ENCODE results near the gene HID1.

The HID1 gene

DNA sequence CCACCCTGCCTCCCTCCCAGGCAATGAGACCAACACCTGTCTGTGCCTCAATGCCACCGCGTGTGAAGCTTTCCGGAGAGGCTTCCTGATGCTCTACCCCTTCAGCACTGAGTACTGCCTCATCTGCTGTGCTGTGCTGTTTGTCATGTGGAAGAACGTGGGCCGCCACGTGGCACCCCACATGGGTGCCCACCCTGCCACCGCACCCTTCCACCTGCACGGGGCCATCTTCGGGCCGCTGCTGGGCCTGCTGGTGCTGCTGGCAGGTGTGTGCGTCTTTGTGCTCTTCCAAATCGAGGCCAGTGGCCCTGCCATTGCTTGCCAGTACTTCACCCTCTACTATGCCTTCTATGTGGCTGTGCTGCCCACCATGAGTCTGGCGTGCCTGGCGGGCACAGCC, 25.9 kb downstream of the HID1 start:
- DNase-seq: no peak

GRCh38 chr17:74945543-74945942, 27.0 kb downstream of the HID1 start:
- no peak for DNase-seq

- no peak for DNase-seq
Measured at GRCh38 chr17:74943808-74944522, 28.6 kb downstream of the HID1 start.

GRCh38 chr17:74941128-74941725, 31.3 kb downstream of the HID1 start:
- no peak for DNase-seq

DNA sequence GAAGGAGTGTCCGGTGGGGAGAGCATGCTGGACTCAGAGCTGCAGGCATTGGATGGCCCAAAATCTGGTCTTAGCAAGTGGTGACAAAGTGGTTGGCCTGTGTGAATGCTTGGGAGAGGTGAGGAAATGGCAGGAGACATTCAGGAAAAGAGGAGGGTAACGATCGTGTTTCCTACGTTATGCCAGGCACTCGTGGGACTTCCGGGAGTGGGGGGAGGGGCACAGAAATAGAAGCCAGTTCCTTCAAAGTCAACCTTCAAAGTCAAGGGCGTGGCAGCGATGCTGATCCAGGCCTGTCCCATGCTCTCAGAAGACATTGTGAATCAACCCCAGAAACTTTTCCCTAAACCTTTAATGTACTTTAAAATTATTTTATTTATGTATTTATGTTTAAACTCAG, 33.0 kb downstream of the HID1 start:
- DNase-seq: no peak

DNA sequence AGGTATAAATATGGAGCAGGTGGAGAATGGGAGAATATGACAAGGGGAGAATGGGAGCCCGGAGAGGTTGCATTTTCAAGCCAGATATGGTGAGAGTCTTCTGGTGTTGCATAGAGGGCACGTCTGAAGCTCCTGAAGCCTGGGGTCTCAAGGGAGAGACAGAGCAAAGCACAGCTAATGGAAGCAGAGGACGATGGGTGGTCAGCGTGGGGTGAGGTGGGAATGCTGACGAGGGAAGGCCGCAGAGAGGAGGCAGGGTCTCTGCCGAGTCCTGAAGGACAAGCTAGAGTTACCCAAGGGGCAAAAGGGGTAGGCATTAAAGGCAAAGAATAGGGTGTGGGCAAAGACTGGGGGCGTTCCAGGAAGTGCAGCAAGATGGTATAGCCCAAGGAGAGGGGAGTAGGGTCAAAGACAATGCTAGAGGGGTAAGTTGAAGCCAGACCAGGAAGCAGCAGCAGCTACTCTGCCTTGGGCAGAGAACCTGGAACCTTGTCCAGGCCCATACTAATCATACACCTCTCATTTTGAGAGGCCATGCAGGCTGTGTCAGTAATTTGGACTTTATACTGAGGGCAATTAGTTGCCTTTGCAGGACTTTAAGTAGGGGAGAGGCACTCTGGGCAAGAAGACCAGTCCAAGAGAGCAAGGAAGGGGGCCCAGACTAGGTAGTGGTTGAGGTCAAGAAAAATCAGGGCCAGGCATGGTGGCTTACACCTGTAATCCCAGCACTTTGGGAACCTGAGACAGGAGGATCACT, 34.2 kb downstream of the HID1 start:
- no peak for DNase-seq

GRCh38 chr17:74937064-74938051, 35.2 kb downstream of the HID1 start:
- no peak for DNase-seq

- DNase-seq: no peak
Measured at GRCh38 chr17:74936470-74936799, 36.1 kb downstream of the HID1 start.

GRCh38 chr17:74935585-74936469, 36.7 kb downstream of the HID1 start, which contains the start of gene OTOP3:
Gene OTOP3 (plus strand): TSS chr17:74935898. CDS start chr17:74935922, 24 bp downstream.
- no peak for DNase-seq

DNA sequence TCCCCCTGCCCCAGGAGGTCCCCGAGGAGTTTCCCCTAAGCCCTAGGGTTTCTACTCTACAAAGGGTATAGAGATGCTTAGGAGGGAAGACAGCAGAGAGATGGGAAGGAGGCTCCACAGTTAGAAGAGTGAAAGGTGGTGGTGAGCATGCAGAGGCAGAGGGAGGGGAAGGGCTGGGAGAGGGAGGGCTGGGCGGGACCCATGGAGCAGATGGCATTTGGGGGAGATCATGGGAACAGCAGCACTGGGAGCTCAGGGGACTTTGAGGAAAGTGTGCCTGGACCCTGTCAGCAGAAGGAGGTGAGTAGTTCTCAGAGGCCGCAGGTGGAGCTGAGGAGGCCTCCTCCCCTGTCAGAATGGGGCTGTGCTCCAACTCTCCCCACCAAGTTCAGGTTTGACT, 37.5 kb downstream of the HID1 start:
- no peak for DNase-seq

DNA sequence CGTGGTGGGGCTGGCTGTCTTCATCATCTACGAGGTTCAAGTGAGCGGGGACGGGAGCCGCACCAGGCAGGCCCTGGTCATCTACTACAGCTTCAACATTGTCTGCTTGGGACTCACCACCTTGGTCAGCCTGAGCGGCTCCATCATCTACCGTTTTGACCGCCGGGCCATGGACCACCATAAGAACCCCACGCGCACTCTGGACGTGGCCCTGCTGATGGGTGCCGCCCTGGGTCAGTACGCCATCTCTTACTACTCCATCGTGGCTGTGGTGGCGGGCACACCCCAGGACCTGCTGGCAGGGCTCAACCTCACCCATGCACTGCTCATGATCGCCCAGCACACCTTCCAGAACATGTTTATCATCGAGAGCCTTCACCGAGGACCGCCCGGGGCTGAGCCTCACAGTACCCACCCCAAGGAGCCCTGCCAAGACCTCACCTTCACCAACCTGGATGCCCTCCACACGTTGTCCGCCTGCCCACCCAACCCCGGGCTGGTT, 42.0 kb downstream of the HID1 start:
- no peak for DNase-seq

DNA sequence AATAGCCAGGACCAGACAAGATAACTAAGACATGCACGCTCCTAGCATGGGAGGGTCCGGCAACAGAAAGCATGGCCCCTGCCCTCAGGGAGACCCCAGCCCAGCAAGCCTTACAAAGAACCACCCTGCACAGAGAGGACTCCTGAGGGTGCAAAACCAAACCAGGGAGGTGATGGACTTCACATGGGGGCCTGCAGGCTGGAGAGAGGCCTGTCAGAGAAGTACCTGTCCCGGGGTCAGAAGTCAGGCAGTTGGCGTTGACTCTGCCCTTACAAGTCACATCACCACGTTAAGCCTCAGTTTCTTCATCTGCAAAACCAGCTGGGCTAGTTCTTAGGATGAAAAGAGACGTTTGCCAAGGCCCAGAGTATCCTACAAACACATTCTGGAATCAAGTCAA, 43.8 kb downstream of the HID1 start:
- DNase-seq: no peak

DNA sequence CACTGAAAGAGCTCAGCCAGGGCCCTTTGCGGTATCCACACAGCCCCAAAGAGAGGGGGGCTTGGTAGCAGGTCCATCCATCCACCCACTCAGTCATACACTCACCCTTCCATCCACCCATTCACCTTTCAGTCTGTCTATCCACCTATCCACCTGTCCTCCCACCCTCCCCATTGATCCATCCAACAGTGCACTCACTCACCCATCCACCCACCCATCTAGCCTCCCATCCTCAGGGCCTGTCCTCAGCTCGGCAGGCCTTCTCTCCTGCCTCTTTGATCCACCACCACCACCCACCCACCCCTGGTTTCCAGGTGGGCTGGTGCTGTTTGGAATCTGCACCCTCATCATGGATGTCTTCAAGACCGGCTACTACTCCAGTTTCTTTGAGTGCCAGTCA, 47.3 kb downstream of the HID1 start:
- DNase-seq: no peak

DNA sequence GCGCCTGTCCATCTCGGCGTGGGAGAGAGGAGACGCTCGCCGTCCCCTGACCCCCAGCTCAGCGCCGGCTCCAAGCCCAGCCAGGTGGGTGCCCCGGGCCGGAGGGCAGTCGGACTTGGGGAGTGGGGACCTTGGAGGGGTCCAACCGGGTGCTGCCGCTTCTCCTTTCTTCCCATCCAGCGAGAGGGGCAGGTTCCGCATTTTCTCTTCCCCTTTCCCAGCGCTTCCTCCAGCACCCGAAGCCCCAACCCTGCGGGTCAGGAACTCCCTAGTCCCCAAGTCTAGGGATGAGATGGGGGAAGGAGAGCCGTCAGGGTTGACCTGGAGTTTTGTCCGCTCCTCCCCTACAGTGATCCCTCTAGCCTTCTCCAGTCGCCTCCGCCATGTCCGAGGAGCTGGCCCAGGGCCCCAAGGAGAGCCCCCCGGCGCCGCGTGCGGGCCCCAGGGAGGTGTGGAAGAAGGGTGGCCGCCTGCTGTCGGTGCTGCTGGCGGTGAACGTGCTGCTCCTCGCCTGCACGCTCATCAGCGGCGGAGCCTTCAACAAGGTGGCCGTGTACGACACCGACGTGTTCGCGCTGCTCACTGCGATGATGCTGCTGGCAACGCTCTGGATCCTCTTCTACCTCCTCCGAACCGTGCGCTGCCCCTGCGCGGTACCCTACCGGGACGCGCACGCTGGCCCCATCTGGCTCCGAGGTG, 48.2 kb downstream of the HID1 start, which contains the start of gene OTOP2:
TSS of gene OTOP2 (plus strand) at position 24 of the 699 bp plus-strand sequence. CDS start at position 384, 360 bp downstream.
- no peak for DNase-seq

DNA sequence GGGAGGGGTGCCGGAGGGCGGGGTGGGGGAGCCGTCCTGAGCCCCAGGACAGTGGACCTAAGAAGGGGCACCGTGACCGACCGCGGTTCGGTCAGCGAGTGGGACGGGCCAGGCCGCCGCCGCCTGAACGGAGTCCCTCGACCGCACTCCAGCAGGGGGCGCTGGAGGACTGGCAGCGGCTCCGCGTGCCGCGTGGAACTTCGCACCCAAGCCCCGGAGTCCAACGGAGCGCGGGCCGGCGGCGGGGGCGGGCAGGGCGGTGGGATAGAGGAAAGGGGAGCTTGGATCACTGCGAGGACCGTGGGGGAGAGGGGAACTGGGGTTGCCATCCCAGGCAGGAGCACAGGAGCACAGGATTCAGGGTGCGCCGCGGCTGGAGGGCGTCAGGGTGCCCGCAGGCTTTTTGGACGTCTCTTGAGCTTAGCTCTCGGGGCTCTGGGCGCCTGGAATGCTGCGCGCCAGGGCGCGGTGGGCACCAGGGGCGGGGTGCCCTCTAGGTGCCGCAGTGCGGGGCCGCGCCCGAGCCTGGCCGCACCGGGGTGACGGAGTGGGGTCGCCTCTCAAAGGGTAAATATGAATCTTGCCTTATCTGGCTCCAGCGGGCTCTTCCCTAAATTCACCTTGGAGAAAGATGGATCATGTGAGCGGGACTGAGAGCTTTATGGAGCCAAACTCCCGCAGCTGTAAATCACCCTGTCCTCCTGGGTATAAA, 48.9 kb downstream of the HID1 start:
- DNase-seq: peak; percentile 20

DNA sequence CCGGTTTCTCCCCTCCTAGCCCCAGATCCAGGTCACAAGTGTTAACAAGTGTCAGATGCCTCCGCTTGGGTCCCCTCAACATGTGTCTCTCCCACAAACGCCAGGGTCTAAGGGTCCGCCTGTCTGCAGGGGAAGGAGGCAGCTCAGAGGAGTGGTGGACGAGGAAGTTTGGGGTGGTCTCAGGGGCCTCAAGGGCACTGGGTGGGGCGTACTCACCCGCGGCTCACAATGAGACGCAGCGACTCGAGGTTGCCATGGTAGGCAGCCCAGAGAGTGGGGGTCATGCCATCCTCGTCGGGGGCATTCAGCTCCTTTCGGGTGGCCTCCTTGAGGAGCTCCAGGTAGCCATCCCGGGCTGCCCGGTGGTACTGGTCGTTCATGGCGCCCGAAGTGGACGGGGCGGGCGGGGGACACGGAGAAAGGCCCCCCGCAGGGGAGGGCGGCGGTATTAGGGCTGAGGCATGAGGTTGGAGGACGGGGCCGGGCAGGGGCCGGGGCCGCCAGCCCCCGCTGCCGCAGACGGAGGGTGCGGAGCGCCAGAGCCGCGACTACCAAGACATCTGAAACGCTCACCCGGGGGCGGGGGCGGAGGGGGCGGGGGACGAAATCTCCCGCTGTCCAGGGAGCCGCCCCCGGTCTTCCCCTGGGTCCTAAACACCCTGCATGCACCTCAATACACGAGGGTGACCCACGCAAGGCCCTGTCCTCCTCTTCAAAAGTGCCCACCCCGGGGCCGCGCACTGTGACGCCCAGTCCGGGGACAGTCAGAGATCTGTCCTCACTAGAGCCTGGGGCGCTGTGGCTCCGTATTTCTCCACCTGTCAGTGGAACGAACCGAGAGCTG, 49.6 kb downstream of the HID1 start, which contains the start of gene USH1G:
TSS of gene USH1G (minus strand) at position 562 of the 844 bp plus-strand sequence. CDS start at position 380, 182 bp downstream.
- no peak for DNase-seq

- DNase-seq: no peak
Measured at GRCh38 chr17:74922172-74922571, 50.4 kb downstream of the HID1 start.

GRCh38 chr17:74921769-74922168, 50.8 kb downstream of the HID1 start:
- DNase-seq: no peak
